A673 (cell line): ENCODE measurements around the gene FIBCD1.

Source experiments
- EZH2 ChIP-seq: fragments of 200-600 bp; sonication (generic); IDR thresholded peaks from 2 replicates; pipeline ENCODE4 v1.6.1; 2017; ENCODE audit warnings: borderline replicate concordance, low read depth, mild to moderate bottlenecking, mixed read lengths, antibody characterized with exemption, low read length; ENCODE audit not compliant: poor library complexity, severe bottlenecking
- TF ChIP-seq, protein P1 (sequence below): fragments of 300-800, 200-600 bp; sonication (generic); conservative IDR thresholded peaks from 2 replicates; pipeline ENCODE4 v1.5.1; 2017; ENCODE audit warnings: low read depth, mild to moderate bottlenecking, antibody characterized with exemption, low read length, moderate library complexity, mixed read lengths

- TF ChIP-seq, protein P1, sequence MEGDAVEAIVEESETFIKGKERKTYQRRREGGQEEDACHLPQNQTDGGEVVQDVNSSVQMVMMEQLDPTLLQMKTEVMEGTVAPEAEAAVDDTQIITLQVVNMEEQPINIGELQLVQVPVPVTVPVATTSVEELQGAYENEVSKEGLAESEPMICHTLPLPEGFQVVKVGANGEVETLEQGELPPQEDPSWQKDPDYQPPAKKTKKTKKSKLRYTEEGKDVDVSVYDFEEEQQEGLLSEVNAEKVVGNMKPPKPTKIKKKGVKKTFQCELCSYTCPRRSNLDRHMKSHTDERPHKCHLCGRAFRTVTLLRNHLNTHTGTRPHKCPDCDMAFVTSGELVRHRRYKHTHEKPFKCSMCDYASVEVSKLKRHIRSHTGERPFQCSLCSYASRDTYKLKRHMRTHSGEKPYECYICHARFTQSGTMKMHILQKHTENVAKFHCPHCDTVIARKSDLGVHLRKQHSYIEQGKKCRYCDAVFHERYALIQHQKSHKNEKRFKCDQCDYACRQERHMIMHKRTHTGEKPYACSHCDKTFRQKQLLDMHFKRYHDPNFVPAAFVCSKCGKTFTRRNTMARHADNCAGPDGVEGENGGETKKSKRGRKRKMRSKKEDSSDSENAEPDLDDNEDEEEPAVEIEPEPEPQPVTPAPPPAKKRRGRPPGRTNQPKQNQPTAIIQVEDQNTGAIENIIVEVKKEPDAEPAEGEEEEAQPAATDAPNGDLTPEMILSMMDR = no peak
- TF ChIP-seq EZH2 = no peak
These were observed 44.0 kb downstream of the FIBCD1 start for GRCh38 chr9:130895038-130895437.
